Measurements from ENCODE around the gene ZBTB20.

GRCh38 chr3:115089481-115089880, 57.6 kb downstream of the ZBTB20 start:
- TF ChIP-seq CTCF (IDR thresholded peaks at IDR 0.05; ENCODE audit: insufficient read depth, low read depth, low read length) (no peak), EZH2 (IDR thresholded peaks at IDR 0.05; ENCODE audit: insufficient read depth, low read length) (no peak)
